GM19328 (cell line): ENCODE results near the gene FNDC3B.
"Not testable (repeated sequence)": the region's sequence is repeated elsewhere in the genome, so short reads cannot be mapped to it uniquely, and the experiment has no call there.

ENCODE experiments used
- ATAC-seq: cut with Tn5 transposase; IDR thresholded peaks from one replicate; pipeline ENCODE4 v1.9.1; 2021; ENCODE audit warnings: mild to moderate bottlenecking, moderate library complexity; ENCODE audit not compliant: unreplicated experiment

Gene FNDC3B

GRCh38 chr3:172090035-172090434 is 50.7 kb downstream of the FNDC3B start:
- no peak for ATAC-seq

GRCh38 chr3:172092658-172093057 is 53.3 kb downstream of the FNDC3B start:
- ATAC-seq = no peak

GRCh38 chr3:172093581-172094443 is 54.4 kb downstream of the FNDC3B start:
- ATAC-seq = not testable (repeated sequence)

- ATAC-seq = peak; percentile 84
Observed at GRCh38 chr3:172094621-172095557, 55.5 kb downstream of the FNDC3B start.

- ATAC-seq = no peak
Observed at GRCh38 chr3:172096881-172097420, 57.6 kb downstream of the FNDC3B start.

GRCh38 chr3:172097585-172097984 is 58.2 kb downstream of the FNDC3B start:
- no peak for ATAC-seq

GRCh38 chr3:172098698-172099494 is 59.5 kb downstream of the FNDC3B start:
- ATAC-seq = no peak

GRCh38 chr3:172099495-172099808 is 60.1 kb downstream of the FNDC3B start:
- ATAC-seq = no peak

- no peak for ATAC-seq
Observed at GRCh38 chr3:172100482-172100881, 61.1 kb downstream of the FNDC3B start.

- ATAC-seq = peak; percentile 46
Observed at GRCh38 chr3:172101107-172101506, 61.7 kb downstream of the FNDC3B start.

- ATAC-seq = peak; percentile 35
Observed at GRCh38 chr3:172102123-172102882, 62.9 kb downstream of the FNDC3B start.

- ATAC-seq = no peak
Observed at GRCh38 chr3:172102883-172103310, 63.5 kb downstream of the FNDC3B start.

- ATAC-seq = no peak
Observed at GRCh38 chr3:172103724-172104123, 64.3 kb downstream of the FNDC3B start.

- no peak for ATAC-seq
Observed at GRCh38 chr3:172104471-172105072, 65.2 kb downstream of the FNDC3B start.

- no peak for ATAC-seq
Observed at GRCh38 chr3:172106037-172106954, 66.9 kb downstream of the FNDC3B start.

GRCh38 chr3:172106989-172107388 is 67.6 kb downstream of the FNDC3B start:
- ATAC-seq = peak; percentile 39

- ATAC-seq = peak; percentile 93
Observed at GRCh38 chr3:172107403-172107802, 68.0 kb downstream of the FNDC3B start.

- ATAC-seq = no peak
Observed at GRCh38 chr3:172110127-172110779, 70.9 kb downstream of the FNDC3B start.
